ENCODE results near the gene GRIN2A.
A peak's percentile ranks its signal among the peaks of the same experiment; 100 is the strongest.

GRIN2A gene

DNA sequence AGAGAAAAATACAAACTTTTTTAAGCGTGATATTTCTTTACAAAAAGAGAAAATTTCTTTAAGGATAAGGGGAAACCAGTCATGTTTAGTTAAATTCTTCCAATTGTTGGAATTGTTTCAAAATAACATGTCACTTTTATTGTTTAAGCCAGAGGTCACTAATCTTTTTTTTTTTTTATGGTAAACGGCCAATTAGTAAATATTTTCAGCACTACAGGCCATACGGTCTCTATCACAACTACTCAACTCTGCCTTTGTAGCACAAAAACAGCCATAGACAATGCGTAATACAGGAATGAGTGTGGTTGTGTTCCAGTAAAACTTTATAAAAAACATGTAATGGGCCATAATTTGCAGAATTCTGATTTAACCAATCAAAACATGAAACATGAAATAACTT, 401.4 kb downstream of the GRIN2A start:
- DNase-seq = no peak

DNA sequence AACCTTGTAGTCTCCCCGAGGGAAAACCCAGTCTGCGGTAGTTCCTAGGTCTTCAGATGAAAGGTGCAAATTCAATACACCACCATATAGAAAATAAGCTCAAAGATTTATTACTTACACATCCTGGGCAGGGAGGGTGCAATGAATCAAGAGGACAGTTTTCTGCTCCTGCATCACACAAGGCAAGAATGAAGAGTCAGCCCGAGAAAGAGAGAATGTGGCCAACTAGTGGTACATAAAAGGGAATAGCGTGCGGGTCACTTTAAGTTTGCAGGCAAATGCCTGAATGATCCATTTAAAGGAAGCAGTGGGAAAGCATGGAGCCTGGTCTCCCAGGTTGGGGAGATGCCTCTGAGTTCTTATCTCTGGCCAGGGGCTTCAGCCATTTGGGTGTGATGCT, 403.4 kb downstream of the GRIN2A start:
- DNase-seq = peak in 1 of 58 donors; percentile 20

DNA sequence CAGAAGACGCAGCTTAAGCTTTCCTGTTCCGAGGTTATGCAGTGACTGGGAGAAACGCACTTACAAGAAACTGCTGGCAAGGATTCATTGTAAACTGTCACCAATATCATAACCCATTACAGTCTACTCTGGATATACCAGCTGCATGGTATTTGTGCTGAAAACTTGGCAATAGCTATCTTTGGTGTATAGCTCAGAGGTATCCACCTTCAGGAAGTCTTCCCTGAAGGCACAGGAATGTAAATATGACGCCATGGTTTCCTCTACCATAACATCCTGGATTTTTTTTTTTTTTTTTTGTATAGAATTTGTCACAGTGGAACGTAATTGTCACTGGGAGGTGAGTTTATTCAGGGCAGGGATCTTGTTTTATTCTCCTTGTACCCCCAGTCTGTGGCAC, 406.2 kb downstream of the GRIN2A start:
- no peak for DNase-seq

DNA sequence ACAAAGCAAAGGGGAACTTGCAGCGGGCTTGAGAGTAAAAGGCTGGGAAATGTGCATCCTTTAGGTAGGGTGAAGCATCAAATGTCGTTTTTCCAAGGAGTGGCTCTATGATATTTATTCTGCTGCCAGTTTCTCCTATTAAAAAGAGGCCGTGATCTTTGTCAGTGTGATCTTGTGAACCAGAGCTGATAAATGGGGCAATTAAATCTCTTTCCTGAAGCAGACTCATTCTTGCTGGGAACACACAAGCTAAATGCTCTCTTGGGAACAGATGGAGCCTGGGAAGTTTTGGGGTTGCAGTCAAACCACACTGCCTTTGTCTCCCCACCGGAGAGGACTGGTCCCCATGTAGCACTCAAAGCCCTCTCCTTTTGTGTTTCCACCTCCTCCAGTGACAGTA, 408.9 kb downstream of the GRIN2A start:
- DNase-seq = no peak

DNA sequence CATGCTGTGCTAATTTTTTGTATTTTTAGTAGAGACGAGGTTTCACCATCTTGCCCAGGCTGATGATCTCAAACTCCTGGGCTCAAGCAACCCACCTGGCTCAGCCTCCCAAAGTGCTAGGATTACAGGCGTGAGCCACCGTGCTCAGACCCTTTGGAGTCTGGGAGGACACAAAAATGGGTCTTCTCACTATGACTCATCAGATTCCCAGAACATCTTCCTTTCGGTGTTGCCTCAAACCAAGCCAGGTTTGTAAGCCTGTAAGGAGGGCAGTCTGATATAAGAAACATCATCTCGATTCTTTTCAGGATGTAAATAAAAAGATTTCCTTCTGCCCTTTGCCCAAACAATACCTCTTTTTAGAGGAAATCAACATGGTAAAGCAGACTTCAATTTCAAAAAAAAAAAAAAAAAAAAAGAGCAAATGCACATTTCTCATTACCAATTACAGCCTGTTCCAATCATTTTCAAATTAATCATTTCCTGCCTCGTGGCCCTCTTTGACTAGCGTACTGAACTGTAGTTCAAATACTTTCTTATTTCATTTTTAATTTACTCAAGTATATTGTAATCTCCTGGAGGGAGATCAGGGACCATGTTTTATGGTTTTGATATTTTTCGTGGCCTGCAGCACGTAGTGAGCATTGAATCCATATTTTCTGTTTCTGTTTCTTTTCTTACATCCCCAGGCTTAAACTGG, 409.6 kb downstream of the GRIN2A start:
- no peak for DNase-seq

DNA sequence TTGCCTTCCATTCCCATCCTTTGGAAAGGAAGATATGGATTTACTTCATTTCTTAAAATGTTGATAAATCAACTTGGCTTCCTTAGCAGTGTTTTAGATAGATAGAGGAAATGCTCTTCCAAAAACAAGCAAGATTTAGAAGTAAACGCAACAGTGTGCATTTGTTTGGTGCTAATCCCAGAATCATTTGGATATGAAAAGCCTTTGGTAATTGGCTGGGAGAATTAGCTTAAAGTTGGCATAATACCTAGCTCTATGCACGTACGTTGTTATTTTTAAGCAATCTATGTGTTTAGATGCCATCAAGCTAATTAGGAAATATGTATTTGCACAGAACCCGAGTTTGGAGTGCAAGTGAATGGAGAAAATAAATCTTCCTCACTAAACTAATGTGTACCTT, 415.3 kb downstream of the GRIN2A start:
- no peak for DNase-seq

DNA sequence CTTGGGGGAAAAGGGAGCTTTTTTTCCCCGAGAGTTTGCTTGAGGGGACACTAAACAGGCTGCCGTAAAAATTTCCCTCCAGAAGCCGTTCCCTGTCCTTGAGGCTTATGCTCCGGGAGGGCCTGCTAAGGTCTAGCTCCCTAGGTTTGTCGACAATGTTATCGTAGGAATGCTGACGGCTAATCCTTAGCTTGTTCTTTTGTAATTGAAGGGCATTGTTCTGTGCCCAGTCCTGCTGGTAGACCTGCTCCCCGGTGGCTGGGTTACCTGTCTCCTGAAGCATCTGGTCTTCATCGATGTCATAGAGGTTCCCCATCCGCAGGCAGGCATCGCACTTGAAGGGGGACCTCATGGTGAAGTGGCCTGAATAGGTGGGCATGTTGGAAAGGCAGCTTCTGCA, 418.7 kb downstream of the GRIN2A start:
- DNase-seq = no peak

DNA sequence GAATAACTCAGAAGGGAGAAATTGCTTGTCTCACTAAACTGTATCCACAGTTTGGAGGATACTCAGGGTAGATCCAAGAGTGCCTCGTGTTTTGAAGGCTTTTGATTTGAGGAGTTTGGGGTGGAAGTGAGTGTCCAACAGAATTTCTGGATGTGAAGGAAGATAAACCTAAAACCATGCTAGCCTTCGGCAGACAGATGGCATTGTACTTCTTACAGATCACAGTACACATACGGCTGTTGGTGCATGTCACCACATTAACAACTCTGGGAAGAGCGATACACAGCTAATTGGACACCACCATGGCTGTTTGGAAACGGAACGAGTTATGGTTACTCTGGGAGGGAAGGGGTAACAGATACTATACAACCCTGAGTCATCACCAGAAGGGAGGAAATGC, 420.4 kb downstream of the GRIN2A start:
- DNase-seq = peak in 11 of 58 donors; percentile 3 to 43 (median 8)

DNA sequence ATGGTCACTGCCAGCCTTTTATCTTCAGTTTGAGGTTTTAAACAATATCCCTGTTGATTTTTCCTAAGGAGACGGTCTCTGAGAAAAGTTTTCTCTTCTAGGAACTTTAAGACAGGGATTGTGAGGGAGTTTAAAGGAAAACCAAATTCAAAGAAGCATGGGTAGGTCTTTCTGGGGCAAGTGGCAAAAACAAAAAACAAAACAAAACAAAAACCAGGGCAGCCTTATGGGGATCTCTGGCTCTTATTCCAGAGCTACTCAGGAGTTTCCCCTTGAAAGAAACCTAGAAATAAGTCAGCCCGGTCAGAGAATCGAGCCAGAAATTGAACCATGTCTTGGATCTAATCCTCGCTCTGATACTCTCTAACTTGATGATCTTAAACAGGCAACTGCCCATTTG, 424.5 kb downstream of the GRIN2A start:
- no peak for DNase-seq

DNA sequence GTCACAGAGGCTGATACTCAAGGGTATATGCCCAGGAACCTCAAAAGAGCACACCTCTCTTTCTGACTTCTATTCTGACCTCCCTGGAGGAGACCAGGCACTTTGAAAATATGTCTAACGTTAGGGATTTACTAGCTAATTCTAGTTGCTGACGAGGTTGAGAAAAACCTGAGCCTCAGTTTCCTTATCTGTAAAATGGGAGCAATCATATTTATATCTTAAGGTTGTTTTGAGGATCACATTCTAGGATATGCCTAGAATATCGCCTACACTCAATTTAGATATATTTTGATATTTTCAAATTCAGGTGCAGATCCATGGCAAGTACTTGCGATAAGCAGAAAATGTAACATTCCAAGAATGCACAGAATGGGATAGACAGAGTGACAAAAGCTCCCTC, 425.8 kb downstream of the GRIN2A start:
- DNase-seq = no peak

DNA sequence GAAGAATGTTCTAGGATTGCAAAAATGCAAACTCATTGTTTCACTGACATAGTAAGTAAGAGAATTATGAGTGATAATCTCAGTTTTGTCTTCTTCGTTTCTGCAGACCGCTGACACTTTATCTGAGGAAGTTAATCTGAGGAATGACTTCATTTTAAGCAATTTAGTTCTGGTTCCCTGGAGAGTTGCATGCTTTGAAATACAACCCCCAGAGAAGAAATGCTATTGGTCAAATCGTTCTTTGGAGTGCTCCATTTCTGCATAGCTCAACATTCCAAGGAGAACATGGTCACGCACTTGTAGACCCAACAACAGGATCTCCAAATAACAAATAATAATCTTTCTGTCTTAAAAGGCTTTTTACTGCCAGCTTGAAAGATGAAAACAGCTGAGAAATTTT, 427.1 kb downstream of the GRIN2A start:
- DNase-seq = no peak

DNA sequence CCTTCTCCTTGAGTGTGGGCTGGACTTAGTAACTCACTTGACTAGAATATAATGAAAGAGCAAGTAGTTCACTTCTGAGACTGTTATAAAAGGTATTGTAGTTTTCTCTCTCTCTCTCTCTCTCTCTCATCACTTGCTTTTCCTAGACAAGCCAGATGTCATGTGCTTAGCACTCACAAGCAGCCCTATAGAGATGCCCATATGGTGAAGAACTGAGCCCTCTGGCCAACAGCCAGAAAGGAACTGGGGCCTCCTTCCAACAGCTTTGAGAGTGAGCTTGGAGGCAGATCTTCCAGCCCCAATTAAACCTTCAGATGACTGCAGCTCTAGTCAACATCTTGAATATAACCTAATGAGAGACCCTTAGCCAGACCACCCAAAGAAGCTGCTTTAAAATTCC, 440.5 kb downstream of the GRIN2A start:
- peak in 1 of 58 donors; percentile 0 for DNase-seq

DNA sequence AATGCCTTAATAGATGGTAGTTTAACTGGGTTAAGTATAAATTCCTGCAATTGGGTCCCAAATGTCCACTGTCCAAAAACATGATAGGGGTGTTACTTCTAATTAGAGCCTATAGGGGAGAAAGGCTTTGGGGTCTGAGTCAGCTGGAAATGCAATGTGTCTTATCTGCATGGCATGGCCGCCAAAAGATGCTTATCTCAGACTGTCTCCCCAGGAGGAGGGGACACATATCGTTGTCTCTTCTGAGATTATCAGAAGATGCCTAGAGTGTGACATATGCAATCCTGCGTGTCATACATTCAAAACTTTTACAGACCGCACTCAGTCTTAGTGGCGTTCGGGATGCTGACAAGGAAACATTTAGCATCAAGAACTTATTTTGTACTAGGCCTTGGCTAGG, 442.9 kb downstream of the GRIN2A start:
- no peak for DNase-seq

DNA sequence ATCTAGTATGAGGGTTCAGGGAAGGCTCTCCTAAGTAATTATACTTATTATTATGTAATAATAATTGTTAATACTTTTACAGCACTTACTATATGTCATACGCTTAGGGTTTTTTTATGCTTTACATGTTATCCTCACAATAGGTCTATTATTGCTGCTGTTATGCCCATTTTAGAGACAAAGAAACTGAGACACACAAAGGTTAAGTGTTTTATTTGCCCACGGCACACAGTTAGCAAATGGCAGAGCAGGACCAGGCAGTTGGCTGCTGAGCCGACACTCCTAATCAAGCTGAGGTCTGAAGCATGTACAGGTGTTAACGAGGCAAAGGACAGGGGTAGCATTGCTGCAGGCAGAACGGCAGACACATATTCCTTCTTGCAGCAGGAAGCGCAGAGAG, 443.5 kb downstream of the GRIN2A start:
- DNase-seq = no peak

DNA sequence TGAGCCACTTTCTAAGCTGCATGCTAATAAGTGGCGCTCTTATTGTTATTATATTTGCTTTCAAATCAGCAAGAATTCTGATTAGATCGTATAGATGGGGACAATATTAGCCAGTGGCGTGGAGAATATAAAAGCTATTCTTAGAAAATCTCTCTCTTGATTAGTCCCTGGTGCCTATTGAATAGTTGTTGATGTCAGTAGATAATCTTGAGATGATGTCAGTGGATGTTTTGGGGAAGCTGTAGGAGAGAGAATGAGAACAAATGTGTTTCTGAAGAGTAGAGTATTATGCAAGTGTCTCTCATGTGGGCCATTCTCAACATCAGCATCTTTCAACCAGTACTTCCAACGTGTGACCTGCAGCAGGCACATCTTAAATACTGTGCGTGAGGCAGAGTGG, 445.7 kb downstream of the GRIN2A start:
- no peak for DNase-seq

DNA sequence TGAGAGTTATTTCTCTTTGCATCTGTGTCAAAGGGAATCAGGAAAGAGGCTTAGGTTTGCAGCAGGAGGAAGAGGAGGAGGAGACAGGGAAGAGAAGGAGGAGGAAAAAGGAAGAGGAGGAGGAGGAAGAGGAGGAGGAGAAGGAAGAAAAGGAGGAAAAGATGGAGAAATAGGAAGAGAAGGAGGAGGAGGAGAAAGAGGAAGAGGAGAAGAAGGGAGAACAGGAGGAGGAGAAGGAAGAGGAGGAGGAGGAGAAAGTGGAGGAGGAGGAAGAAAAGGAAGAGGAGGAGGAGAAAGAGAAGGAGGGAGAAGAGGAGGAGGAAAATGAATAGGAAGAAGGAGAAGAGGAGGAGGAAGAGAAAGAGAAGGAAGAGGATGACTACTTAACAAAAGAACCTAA, 459.1 kb downstream of the GRIN2A start:
- DNase-seq = no peak

DNA sequence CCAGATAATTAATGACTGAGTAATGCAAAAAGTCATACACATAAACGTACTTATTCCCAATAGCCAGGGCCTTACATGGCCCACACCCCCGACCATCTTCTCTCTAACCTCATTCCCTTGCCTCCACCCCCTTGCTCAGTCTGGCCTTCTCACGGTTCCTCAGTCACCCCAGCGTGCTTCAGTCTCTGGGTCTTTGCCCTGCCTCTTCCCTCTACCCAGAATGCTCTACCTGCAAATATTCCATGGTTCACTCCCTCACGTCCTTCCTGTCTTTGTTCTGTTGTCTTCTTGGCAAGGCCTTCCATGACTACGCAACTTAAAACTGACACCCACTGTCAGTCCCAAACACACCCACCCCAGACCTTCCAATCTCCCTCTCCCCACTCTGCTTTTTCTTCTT, 468.3 kb downstream of the GRIN2A start:
- DNase-seq = no peak

DNA sequence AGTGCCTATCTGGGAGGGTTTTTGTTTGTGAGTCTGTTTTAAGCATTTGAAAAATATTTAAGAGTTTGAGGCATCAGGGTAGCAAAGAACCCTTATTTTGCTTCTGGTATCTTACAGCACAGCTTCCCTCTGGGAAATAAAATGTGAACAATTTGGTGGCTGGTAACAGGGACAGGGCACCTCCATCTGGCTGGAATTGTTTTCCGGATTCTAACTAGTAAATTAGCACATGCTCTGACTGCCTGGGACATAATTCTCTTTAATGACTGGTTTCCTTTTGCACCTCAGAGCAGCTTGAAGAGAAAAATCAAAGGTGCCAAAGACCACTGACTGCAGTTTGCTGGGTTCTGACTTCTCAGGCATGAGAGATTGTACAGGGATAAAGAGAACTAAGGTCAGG, 469.1 kb downstream of the GRIN2A start:
- no peak for DNase-seq

DNA sequence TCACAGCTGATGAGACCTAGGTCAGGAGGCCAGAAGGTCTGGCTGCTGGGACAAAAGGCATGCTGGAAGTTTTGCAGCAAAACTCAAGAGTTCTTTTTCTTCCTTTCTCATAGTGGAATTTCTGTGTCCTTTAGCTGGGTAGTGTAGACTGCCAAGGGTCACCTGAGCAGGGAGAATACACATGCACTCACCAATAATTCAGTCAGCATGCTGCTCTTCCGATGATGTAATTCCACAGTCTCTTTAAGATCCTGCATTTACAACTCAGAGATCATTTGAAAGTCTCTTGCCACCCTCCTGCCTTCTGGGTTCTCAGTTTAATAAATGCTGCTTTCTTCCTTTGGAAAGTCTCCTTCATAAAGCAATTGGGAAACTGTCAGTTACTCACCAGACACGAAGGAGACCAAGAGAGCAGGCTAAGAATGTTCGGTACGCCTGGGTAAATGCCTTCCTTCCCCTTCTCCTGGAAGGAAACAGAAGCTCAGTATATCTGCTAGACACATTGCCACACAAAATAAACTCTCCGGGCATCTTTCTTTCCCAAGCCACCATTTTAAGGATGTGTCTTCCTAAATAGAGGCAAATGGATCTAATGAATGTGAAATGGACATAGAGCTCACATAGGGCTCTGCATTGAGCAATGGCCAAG, 473.1 kb downstream of the GRIN2A start:
- no peak for DNase-seq

DNA sequence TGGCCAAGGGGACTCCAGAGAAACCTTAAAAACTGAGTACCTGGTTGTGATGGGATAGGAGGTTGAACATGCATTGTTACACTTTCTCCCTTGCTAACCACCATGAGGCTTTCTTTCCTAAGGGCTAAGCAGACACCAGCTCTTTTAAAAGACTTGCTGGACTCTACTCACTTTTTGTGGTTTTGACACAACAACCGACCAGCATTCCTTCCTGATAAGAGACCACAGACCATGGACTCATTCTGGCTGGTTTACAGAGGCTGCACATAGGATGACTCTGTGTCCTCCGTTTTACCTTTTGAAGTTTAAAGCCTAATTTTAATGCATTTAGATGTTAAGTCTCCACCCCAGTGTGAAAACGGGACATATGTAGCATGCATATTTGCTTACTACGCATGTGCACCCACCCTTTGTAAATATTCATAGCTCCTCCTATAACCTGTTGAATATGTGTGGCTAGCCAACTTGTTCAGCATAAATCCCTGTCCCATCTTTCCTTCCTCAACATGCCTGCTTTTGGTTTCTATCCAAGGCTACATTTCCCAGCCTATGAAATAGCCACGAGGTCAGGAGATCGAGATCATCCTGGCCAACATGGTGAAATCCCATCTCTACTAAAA, 475.9 kb downstream of the GRIN2A start:
- no peak for DNase-seq

DNA sequence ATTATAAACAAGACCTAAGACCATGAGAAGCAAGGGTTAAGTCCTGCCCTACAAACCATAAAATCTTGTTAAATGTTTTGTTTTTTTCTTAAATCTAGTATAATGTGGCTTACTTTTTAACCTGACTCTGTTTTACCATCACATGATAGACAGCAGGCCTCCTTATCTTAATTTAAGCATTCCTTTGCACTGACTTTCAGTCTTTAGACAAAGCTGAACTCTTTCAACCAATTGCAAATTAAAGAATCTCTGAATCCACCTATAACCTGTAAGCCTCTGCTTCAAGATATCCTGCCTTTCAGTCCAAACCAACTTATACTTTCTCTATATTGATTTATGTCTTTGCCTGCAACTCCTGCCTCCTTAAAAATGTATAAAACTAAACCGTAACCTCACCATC, 478.5 kb downstream of the GRIN2A start:
- DNase-seq = no peak

Measured in anterior cingulate cortex (tissue), 58 donors.